HG02885 (cell line): Measurements from ENCODE around the gene FBXO34.

Source experiments
- ATAC-seq: cut with Tn5 transposase; IDR thresholded peaks from one replicate; pipeline ENCODE4 v1.9.1; 2021; ENCODE audit warnings: mild to moderate bottlenecking; ENCODE audit not compliant: unreplicated experiment, poor library complexity

Gene FBXO34

DNA sequence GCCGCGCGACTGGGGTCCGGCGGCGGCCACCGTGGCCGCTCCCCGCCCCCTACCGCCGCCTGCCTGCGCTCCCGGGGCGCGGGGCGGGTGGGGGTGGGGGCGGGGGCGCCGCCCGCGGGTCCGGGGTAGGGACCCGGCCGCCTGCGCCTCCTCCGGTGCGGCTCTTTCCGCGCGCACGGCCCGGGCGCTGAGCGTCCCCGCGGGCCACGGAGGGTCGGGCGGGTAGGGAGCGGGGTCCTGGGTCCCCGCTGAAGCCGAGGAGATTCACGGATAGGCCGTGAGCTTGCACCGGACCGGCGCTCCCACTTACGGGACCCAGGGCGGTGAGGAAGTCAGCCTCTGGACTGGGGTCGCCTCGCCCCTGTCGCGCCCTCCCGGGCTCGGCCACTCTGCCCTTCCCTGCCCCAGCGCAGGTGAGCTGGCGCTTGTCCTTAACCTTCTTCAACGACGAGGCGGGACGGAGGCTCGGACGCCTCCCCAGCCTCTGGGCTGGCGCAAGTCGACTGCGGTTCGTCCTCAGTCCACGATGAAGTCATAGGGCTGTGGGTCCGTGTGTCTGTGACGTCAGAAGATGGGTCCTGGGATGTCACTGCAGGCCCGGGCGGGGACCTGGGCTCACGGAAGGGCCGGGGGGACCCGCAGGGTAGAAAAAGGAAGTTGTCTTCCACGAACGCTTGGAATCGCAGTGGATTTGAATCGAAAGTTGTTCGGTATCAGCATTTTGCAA lies 514 bp downstream of the FBXO34 start:
- ATAC-seq, result peak; percentile 46

DNA sequence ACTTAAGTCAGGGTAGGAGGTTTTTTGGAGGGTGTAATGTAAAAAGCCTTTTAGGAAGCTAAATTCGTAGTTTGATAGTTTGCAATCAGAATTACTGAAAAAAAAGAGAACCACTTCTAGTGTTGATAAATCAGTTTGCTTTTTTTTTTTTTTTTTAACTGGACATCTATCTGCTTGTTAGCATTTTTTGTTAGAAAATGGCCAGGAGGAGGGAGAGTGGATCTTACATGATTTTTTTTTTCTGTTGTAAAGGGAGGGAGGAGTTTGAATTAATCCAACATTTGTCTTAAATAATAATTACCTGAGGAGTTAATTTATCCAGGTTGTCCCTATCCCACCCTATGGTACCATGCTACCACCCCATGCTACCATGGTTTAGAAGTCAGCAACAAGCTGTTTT lies 1.2 kb downstream of the FBXO34 start:
- ATAC-seq, result no peak

DNA sequence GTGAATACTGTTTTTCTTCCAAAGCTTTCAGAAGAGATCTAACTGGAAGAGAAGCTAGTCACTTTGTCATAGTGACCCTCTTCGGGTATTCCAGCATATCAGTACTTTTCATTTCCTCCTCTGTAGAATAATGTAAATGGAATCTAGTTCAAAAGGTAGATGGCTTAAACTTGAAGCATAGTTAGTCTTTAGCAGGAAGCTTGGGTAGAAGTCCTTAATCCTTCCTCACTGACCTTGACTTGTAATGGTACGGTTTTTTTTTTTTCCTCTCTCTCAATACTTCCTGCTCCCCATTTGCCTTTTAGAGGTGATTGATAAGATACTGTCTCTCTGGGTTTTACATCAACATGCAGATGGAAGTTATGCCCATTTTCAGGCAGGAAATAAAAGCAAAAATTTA lies 1.7 kb downstream of the FBXO34 start:
- no peak for ATAC-seq

DNA sequence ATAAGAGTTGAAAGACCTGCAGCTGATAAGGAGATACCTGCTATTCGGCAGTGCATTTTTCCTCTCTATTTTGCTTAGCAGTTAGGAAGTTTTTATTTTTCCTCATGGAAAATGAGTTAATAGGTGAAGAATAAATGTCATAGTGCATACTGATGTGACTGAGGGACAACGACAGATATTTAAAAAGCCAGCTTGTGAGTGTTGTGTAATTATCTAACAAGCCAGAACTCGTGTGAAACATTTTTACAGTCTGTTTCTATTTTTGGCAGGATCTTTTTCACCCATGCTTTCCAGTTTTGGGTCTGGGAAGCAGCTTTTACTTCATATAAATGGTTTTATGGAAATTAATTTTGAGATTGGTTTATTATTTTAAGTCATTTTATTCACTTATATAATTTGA lies 2.9 kb downstream of the FBXO34 start:
- ATAC-seq, result no peak

DNA sequence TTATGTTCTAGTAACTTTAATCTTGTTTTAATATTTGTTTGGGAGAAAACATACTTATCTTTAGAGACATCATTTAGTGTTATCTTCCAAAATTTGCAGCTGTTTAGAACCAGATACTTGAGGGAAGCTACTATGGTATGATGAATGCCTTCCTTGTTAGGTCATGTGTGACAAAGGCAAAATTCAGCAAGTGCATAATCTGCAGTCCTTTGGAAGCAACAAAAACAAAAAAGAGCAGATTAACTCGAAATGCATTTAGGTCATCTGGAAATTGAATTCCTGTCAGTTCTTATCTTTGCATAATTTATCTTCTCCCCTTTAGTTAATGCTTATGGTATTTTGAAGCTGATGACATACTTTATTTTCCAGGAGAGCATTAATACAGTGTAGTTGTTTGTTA lies 3.5 kb downstream of the FBXO34 start:
- ATAC-seq, result no peak

DNA sequence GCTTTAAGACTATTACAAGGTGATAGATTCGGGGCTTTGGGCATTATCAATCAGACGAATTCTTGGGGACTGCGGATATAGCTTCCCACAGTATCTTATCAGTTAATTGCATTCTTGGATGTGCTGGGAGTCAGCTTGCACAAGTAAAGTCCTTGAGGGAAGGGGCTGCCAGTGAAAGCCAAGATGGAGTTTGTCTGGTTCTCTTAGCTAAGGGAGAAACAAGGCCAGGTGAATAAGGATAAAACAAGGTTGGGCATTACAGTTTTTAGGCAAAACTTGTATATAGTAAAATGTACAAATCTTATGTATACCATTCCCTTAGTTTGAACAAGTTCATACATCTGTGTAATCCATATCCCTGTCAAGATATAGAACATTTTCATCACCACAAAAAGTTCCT lies 5.5 kb downstream of the FBXO34 start:
- ATAC-seq, result no peak

DNA sequence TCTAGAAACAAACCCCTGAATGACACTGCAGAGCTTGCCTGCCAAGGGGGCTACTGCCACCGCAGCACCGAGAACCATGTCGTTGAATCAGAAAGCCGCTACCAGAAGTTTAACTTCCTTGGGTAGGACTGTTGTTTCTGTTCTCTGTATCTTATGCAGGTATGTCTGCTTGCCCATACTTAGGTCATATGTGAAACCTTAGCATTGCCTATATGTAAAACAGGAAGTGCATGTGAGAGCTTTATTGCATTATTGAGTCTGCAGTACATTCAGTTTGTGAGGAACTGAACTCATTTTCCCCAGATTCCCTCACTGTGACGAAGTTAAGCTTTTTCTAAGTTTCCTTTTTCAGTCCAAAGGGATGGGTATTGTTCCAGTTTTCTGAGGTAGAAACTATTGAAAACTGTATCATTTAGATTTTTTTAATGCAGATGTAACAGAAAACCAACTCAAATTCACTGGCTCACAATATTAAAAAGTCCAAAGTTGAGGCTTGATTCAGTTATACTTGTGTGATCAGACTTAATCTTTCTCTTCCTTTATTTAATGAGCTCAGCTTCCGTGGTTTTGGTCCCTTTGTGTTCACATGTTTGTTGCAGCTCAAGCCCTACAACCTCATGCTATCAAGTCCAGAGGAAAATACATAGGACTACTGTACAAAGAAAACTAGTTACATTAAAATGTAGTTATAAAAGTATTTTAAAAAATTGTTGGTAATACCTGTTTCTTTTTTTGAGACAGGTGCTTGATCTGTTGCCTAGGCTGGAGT lies 6.9 kb downstream of the FBXO34 start:
- peak; percentile 92 for ATAC-seq

DNA sequence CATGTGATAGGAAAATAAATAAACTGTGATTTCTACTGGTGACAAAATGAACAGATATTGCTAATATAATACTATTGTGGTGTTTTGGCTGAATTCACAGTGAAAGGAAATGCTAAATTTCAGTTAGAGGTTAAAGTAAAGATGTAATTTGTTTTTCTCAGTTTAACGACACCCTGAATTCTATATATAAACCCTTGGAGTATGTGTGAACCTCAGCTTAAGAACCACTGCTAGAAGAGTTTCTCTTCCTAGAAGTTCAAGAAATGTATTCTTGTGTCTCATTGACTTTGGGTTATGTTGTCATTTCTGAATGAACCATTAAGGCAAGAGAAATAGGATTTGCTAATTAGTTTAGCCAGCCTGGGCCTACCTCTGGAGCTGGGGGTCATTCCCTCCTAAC lies 8.2 kb downstream of the FBXO34 start:
- peak; percentile 51 for ATAC-seq

DNA sequence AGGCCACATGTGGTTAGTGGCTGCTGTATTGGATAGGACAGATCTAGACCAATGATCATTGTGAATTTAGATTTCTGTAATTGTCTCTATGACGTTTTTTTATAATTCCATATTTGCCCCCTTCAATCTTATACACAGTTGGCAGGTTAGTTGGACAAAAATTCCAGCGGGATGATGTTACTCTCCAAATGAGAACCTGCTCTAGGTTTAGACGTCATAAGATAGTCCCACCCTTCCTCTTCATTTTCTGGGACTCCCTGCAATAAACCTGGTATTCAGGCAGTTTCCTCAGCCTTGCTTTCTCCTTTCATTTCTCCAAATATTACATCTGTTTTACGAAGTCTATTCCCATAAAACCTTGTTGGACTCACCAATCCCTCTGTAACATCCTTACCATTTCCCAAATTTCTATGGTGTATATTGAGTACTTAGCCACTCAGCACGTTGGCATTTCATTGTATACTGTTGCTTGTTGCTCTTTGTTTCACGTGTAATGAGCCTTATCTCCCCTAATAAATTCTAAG lies 10.2 kb downstream of the FBXO34 start:
- ATAC-seq, result no peak

DNA sequence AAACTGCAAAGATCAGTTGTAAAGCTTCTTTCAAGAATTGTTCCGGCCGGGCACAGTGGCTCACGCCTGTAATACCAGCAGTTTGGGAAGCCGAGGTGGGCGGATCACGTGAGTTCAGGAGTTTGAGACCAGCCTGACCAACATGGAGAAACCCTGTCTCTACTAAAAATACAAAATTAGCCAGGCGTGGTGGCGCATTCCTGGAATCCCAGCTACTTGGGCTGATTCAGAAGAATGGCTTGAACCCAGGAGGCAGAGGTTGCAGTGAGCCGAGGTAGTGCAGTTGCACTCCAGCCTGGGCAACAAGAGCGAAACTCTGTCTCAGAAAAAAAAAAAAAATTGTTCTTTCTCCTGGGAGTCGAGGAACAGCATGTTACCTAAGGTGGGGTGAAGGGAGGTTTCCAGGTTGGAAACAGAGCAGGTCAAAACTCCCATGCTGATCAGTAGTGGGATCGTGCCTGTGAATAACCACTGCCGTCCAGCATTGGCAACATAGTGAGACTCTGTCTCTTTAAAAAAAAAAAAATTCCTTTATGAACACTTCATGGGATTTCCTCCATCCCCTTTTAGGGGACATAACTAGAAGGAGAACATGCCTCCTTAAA lies 13.9 kb downstream of the FBXO34 start:
- ATAC-seq, result no peak

DNA sequence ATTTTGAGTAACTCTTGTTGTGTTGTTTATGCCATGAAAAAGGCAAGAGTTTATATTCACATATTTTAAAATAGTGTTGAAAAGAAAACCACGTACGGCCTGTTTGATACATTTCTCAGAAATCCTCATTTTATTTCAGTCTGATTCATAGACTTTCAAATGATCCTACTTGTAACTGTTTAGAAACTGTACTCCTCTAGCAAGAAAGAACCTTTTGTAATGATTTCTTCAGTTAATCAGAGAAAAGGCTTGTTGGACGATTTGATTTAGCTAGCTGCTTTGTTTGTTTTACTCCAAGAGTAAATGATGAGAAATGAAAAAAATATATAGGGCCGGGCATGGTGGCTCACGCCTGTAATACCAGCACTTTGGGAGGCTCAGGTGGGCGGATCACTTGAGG lies 17.2 kb downstream of the FBXO34 start:
- ATAC-seq, result no peak

DNA sequence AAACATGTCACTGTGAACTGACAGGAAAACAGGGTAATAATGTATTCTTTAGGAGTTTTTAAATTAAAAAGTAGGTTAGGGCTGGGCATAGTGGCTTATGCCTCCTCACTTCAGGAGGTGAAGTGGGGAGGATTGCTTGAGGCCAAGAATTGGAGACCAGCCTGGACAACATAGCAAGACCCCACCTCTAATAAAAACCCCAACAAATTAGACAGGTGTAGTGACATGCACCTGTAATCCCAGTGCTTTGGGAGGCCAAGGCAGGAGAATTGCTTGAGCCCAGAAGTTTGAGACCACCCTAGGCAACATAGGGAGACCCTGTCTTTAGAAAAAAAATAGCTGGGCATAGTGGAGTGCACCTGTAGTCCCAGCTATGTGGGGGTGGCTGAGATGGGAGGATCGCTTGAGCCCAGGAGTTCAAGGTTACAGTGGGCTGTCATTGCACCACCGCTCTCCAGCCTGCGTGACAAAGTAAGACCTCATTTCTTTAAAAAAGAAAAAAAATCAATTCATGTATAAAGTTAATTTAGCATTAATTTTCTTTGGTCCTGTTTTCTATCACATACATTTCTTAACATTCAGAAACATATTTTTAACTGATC lies 20.4 kb downstream of the FBXO34 start:
- ATAC-seq, result no peak

DNA sequence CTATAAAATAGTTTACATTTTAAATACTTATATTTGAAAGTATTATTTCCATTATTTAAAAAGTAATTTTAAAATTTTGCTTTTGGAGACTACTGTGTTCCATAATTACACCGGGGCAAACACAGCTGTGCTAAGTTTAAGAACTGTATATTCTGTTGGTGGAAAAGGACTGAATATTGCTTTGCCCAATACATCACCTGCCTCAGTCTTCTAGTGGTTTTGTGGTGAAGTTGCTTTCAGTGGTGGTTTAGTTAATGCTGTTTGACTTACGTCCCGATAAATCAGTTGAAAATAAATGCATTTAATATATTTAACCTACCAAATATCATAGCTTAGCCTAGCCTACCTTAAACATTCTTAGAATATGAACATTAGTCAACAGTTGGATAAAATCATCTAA lies 23.4 kb downstream of the FBXO34 start:
- no peak for ATAC-seq

DNA sequence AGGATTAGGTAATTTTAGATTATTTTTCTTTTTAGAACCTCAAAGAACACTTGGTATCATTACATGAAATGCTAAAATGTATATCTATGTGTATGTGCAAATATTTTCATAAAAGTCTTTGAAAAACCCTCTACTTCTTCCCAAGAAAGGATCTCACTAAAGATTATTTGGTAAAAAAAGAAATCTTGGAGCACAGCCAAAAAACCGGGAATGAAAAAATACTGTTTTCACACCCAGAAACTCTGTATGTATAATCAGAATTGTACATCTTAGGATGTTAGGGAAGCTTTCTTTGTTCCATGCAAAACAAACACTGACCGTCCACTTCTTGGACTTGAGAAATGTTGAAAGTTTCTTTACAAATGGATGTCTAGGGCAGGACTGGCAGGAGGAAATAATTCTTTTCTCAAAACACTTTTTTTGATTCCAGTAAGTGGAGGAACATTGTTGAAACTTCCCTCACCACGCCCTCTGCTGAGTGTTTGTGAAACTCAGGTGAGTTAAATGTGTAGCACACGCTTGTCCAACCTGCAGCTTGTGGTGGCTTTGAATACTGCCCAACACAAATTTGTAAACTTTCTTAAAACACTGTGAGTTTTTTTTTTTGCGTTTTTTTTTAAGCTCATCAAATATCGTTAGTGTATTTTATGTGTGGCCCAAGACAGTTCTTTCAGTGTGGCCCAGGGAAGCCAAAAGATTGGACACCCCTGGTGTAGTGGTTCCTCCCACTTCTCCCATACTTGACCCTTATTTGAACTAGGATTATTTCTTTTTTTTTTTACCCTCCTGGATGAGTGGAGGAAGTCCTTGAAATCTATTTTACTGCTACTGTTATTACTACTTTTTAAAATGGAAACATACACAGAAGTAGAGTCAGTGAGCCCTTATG lies 26.6 kb downstream of the FBXO34 start:
- ATAC-seq, result peak; percentile 68

DNA sequence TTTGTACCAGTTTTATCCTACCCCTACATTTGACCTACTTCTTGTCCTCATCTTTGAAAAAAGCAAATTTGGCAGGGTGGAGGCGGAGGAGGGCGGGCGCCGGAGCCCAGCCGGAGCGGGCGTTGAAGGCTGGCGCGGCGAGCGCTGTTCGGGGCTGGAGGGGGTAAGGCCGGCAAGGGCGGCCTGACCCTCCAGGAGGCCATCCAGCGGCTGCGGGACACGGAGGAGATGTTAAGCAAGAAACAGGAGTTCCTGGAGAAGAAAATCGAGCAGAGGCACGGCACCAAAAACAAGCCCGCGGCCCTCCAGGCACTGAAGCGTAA lies 27.2 kb downstream of the FBXO34 start:
- ATAC-seq, result no peak

DNA sequence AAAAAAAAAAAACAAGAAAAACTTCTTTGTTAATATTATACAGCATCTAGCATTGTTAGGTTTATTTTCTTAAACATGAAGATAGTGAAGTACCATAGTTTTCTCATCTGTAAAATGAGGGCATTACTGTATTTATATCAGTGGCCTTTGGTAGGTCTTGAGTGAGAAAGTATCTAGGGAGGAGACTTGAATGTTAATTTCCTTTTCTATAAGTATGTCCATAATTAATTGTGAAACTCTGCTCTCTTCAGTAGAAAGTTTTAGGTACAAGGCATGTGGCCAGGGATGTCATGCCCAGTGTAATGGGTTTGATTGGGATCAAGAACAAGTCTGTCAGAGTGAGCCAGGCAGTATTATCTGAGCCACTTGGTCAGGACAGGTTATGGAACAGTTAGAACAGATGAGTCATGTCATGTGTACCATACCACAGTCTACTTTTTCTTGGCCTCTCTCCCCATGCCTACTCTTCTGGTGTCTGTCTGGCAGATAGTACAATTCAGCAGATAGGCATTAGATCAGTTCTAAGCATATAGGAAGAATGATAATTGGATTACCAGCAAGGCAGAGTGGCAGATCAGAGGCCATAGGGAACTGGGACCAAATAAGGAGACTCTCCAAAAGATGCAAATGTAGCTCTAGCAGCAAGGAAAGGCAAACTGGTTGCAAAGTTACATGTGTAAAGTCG lies 30.4 kb downstream of the FBXO34 start:
- ATAC-seq, result peak; percentile 62

DNA sequence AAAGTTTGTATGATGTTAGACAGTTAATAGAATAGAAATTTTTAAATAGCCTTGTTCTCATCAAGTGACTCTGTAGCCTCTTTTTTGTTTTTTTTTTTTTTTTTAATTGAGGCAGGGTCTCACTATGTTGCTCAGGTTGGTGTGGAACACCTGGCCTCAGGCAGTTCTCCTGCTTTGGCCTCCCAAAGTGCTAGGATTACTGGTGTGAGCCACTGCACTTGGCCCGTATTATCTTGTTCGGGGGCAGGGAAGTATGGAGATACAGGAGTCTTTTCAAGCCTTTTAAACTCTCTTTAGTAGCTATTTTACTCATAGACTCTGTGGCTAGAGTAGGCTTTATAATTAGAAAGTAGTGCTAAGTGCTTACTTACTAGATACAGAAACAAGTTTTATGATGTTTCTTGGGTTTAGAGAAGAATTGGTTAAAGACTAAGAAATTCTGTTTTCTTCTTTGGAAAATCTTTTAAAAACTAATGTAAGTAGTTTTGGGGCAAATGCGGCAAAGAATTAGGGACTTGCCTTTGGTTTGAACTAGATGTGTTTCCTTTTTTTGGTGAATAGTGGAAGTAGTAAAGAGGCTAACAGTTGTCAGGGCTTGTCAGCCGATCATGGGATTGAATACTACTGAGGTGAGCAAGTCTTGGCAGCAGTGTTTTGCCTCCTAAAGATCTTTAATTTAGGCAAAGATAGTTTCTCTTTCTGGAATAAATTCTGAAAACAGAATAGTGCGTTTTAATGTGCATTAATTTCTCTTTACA lies 31.3 kb downstream of the FBXO34 start:
- ATAC-seq, result peak; percentile 34

DNA sequence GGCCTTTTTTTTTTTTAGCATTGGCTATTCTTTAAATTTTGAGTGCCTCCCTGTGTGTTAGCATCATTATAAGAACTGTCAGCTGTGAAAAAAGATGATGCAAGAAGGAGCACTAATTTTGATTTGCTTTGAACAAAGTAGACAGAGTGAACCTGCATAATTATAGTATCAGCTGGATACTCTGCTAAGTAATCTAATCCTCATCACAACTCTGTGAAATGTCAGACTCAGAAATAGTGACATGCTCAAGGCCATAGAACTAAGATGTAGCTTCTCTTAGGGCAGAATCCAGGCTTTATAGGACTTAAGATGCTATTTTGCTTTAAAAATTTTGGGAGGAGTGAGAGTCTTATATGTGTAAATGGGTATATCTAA lies 31.9 kb downstream of the FBXO34 start:
- ATAC-seq, result no peak

DNA sequence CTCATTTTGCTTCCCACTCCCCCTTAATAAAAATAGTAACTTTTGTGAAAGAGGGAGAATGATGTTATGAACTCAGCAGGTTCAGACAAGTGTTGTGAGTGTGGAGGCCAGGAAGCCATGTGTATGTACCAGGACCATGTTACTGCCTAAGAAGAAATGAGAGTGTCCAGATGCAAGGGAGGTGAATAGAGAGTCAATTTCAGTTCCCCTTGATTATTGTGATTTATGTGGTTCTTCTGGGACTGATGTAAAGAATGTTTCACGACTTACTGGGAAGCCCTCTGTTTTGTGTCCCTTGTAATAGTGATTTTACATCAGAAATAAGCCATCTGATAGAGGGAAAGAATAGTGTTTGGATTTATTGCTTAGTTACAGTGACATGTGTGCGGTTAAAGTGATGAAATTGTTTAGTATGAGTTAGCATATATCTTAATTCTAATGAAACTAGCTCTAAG lies 32.5 kb downstream of the FBXO34 start:
- peak; percentile 65 for ATAC-seq
